GM11168 (cell line): Measurements from ENCODE around the gene KIF5A.

Source experiments
- in situ Hi-C: fragments of 300-500 bp; cut with MboI; formaldehyde crosslinking; loops from one replicate; pipeline ENCODE4 v1.12.0; 2022; ENCODE audit warnings: low sequenced_read_pairs; ENCODE audit not compliant: unreplicated experiment

The KIF5A gene

GRCh38 chr12:57579011-57579410 is 29.2 kb downstream of the KIF5A start:
- in situ Hi-C loops, result no loop called here

- in situ Hi-C loops, result no loop called here
Observed at GRCh38 chr12:57579677-57580465, 30.0 kb downstream of the KIF5A start.

DNA sequence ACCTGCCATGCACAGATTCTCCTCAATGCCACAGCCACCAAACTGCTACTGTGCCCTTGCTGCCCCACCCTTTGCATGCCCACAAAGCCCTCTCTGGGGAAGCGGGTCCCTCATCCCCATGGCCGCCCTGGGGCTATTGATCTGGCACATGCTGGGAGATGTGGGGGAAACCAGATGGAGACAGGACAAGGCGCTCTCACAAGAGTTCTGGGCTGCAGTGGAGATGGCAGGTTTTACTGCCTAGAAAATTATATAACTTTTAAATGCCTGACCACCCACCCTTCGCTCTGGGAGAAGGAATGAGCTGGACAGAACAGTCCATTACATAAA is 30.6 kb downstream of the KIF5A start:
- in situ Hi-C loops, result no loop called here

GRCh38 chr12:57581802-57582201 is 32.0 kb downstream of the KIF5A start:
- in situ Hi-C loops, result no loop called here

GRCh38 chr12:57582440-57582839 is 32.6 kb downstream of the KIF5A start:
- in situ Hi-C loops, result no loop called here

GRCh38 chr12:57583008-57583831 is 33.4 kb downstream of the KIF5A start:
- in situ Hi-C loops, result no loop called here

DNA sequence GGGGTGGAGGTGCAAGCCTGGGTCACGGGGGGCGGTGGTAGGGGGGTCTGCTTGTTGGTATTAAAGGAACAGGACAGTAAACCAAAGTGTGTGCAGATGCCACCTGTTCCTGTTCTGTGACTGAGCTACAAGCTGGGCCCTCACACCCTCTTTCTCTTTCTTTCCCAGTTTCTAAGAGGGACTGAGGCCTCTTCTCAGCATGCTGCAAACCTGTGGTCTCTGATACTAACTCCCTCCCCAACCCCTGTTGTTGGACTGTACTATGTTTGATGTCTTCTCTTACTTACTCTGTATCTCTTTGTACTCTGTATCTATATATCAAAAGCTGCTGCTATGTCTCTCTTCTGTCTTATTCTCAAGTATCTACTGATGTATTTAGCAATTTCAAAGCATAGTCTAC is 34.2 kb downstream of the KIF5A start:
- in situ Hi-C loops, result no loop called here

DNA sequence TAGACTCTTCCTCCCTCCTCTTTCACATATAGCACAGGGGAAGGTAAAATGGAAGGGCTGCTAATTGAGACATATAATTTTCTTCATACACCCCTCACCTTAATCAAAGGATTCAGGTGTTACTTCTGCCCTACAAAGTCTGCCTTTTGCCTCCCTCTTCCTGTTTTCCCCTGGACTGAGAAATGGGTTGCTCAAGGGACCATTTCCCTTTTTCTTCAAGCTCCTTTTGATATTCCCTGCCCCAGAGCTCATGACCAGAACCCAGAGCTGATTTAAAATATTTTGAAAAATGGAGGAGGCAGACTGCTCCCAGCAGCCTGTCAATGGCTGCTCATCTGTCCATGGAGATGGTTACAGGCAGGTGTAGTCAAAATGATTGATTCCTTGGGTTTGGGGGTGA is 34.8 kb downstream of the KIF5A start:
- in situ Hi-C loops, result loop anchor here (5.0 kb wide), 1 partner anchor 38 kb away; no protein-coding TSS in a partner anchor

- in situ Hi-C loops, result loop anchor here (5.0 kb wide), 1 partner anchor 37 kb away; no protein-coding TSS in a partner anchor
Observed at GRCh38 chr12:57585156-57585555, 35.3 kb downstream of the KIF5A start.

GRCh38 chr12:57586128-57586527 is 36.3 kb downstream of the KIF5A start:
- in situ Hi-C loops, result loop anchor here (5.0 kb wide), 1 partner anchor 36 kb away; no protein-coding TSS in a partner anchor

DNA sequence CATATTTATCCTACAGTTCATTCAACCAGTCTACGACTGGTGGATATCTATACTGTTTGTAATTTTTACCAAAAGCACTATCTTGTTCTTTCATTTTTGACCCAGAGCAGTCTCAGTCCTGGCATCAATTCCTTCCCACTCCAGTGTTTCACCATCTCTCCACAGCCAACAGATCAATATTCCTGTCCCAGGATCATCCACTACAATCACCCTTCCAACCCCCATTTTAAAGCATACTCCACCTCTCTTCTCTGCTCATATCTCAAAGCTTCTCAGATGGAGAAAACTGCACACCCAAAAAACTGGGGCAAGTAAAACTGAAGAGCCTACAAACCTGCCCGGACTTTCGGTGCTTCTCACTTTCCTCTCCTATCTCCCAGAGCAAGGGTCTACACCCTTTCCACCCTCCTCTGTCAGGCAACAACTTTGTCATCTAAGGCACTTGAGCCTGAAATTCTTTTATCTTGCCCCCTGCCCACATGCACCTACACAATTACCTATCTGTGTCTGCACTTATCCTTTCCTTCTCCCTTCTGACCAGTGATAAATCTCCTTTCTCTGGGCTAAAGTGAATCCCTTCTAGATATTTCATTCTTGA is 37.1 kb downstream of the KIF5A start:
- in situ Hi-C loops, result loop anchor here (5.0 kb wide), 1 partner anchor 35 kb away; no protein-coding TSS in a partner anchor

- in situ Hi-C loops, result loop anchor here (5.0 kb wide), 1 partner anchor 33 kb away; no protein-coding TSS in a partner anchor
Observed at GRCh38 chr12:57588951-57589610, 39.2 kb downstream of the KIF5A start.

DNA sequence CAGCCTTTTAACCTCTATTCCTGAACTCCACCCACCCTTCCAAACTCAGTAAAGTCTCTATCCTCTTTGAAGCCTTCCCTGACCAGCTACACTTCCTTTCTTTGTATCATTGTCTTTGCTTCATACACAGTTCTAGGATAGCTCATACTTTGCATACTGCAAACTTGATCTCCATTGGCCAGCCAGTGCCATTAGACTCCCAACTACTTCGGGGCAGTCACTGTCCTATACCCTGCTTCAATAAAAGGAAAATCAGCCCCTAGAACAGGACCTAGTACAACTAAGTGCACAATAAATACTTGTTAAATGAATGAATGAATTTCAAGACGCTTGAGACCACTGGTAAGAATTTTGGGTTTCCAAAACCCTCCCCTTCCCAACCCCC is 40.6 kb downstream of the KIF5A start:
- in situ Hi-C loops, result no loop called here

DNA sequence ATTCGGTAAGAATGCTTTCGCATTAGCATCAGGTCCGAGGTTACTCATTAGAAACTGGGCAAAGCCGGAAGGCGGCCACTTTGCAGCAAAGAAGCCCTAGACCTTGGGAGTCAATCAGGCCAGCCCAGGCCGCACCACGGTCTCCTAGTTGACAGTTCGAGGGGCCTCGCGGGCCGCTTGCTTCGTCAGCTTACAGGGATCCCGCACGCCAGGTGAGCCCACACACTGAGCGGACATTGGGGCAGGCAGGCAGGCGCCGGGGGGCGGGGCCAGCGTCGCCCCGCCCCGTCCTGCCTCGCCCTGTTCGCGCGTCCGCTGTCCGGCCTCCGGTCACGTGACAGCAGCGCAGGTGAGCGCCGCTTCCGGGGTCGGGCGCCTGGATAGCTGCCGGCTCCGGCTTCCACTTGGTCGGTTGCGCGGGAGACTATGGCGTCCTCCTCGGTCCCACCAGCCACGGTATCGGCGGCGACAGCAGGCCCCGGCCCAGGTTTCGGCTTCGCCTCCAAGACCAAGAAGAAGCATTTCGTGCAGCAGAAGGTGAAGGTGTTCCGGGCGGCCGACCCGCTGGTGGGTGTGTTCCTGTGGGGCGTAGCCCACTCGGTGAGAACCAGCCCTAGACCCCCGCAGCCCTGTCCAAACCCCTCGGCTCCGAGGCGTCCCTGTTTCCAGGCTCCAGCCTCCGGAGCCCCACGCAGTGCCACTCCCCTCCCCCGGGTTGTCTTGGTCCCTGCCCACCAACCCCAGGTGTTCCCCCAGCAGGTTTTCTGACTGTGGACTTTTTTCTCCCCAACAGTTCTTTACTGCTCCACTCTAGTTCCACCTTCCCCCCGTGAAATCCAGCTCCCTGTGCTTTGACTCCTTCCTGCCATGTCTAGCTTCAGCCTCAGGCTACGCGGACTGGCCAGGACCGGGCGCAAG is 41.3 kb downstream of the KIF5A start, which contains the start of gene PIP4K2C:
TSS of gene PIP4K2C (plus strand) at position 329 of the 918 bp plus-strand sequence. CDS start at position 427, 98 bp downstream.
- in situ Hi-C loops, result no loop called here

DNA sequence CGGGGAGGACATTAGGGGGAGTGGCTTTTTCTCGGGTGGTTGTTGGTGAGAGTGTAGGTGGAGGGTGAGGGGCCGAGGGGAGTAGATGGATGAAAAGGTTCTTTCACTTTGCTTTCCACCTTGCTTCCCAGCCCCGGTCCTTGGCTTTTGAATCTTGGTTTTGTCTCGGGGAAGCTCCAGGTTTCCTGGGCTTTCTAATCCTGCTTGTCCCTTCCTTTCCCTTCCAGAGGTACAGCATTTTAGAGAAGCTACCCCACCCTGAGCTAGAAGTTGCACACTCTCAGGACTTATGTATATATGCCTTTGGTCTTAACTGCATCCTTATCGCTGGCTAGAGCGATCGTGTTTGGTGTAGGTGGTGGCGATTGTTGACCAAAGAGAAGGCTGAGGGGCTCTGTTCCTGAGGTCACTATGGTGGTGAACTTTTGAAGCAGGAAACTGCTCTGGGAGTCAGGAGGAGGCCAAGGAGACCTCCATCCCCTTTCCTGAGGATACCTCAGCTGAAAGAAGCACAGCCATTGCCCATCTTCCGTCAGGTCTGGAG is 42.0 kb downstream of the KIF5A start:
- in situ Hi-C loops, result no loop called here

DNA sequence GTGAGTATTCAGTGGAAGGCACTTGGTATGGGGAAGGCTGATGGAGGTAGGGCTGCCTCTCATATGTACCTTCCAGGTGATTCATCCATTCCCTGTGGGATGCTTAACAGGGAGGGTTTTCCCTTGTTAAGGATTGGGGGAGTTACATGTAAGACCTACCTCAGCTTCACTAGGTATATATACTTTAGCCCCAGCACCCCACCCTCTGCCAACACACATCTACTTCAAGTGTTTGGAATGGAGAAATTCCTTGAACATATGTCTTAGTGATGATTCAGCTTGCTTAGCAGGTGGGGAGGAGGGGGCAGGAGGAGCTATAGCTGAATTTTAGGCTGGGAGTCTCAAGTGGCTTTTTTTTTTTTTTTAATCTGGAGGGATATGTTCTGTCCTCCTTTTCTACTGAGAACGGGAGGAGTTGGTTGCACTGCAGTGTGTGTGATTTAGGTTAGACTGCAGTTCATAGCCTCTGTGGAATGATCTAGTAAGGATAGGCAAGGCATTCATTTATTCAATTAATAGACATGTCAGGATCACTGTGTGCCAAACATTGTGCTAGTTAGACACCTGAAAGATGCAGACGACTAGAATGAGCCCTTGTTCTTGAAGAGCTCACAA is 42.8 kb downstream of the KIF5A start:
- in situ Hi-C loops, result no loop called here

GRCh38 chr12:57593187-57593586 is 43.3 kb downstream of the KIF5A start:
- in situ Hi-C loops, result no loop called here

GRCh38 chr12:57600395-57600794 is 50.6 kb downstream of the KIF5A start:
- in situ Hi-C loops, result no loop called here

DNA sequence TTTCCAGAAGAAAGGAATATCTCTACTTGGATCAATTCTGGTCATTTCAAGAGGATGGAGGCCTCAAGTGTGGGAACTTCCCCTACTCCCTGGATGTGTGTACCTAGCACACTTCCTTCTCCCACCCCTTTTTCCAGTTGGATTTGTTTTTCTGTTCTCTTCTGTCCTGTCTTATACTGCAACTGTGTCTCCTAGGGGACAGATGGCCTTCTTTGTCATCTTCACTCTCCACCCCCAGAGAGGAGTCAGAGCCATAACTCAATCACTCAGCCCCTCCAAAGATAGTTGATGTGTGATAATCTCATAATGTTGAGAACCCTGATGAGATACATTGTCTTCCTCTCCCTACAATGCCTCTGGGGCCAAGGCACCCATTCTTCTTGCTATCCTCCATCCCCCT is 52.7 kb downstream of the KIF5A start:
- in situ Hi-C loops, result no loop called here
